Astrocyte of the hippocampus (primary cell): Measurements from ENCODE around the gene DNAI4.
"Not testable (repeated sequence)": the region's sequence is repeated elsewhere in the genome, so short reads cannot be mapped to it uniquely, and the experiment has no call there.

Experiments used
- DNase-seq: peaks from one replicate; pipeline ENCODE4 v3.0.0; 2011; ENCODE audit warnings: low read depth, low spot score

The DNAI4 gene

GRCh38 chr1:66929146-66929688 lies 4.6 kb upstream of the DNAI4 start:
- no peak for DNase-seq

- DNase-seq: no peak
Measured at GRCh38 chr1:66927528-66927927, 2.9 kb upstream of the DNAI4 start.

DNA sequence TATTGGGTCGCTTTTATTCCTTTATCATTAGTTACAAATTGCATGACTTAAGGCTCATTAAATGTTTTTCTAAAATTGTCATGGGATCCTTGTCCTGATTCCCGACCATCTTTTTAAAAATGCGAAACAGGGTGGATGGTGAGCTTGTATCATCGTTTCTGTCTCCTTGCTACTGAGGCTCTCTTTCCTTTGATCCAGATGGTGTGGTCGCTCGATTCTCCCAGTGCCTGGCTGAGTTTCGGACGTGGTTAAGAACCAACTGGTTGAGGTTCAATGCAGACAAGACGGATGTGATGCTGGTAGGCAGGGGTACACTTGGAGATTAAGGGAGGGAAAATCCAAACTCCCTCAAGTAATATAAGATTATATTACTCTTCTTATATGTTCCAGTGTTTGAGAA lies 1.3 kb upstream of the DNAI4 start:
- DNase-seq: no peak

DNA sequence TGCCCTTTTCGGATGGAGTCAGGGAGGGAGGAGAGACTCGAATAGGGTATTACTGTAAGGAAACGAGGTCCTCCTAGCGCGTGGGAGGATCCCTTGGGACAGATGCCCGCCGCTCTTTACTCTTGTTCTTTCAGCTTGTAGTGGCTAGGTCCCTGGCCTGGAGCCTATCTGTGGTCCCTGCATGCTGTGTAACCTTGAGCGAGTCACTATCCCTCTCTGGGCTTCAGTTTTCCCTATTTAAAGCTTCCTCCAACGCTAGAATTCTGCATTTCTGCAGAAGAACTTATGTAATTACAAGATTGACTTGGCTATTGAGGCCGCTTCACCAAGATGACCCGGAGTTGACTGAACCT lies 878 bp upstream of the DNAI4 start:
- no peak for DNase-seq

- no peak for DNase-seq
Measured at GRCh38 chr1:66920543-66920942, 4.1 kb downstream of the DNAI4 start.

DNA sequence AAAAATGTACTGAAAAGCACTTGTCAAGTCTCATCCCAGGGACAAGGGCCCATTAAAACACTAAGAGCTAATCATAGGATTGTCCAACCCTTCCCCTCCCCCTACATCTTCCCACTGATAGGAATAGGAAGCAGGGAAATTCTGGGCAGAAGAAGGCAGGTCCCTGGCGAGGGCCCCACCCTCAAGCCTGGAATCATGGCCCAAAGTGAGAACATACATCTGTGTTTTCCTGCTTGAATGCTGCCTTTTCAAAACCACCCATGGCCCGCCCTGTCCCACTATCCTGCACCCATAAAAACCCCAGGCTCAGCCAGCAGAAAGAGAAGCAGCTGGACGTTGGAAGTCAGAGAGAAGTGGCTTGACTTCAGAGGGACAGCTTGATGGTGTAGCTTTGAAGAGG lies 4.8 kb downstream of the DNAI4 start:
- no peak for DNase-seq

DNA sequence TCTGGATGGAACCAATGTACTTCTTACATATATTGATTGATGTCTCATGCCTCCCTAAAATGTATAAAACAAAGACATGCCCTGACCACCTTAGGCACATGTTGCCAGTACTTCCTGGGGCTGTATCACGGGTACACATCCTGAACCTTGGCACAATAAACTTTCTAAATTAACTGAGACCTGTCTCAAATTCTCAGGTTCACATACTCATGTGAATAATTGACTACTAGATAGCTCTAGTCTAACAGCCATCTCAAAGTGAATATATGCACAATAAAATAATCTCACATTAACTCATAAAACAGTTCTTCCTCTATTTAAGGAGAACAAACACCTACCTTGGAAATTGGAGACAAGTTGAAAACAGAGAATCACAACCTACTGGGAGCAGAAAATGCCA lies 5.6 kb downstream of the DNAI4 start:
- no peak for DNase-seq

DNA sequence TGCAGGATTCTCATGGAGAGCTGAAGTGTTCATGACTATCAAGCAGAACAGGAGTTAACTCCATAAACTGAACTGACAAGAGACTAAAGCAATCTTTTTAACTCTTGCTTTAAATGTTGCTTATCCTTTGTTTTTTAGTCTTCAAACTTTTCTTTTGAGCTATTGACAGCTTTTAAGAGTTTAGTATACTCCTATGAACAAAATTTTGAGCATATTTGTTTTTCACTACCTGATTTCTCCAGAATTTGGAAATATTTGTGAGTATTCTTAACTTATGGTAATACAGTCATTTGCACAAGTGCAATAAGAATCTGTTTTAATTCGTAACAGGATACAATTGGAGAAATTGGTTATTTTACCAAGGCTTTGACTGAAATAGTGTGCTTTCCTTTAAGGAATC lies 7.2 kb downstream of the DNAI4 start:
- no peak for DNase-seq

GRCh38 chr1:66916320-66916719 lies 8.3 kb downstream of the DNAI4 start:
- DNase-seq: no peak

DNA sequence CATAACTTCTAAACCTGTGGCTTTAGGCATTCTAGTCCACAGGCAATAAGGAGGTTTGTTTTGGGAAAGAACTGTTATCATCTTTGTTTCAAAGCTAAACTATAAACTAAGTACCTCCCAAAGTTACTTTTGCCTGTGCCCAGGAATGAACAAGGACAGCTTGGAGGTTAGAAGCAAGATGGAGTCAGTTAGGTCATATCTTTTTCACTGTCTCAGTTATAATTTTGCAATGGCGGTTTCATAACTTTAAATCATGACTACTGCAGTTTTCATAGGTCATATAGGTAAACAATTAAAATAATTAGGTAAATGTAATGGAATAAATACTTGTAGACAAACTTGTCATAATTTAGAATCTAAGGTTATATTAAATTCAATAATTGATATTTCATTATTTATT lies 9.5 kb downstream of the DNAI4 start:
- DNase-seq: not testable (repeated sequence)

DNA sequence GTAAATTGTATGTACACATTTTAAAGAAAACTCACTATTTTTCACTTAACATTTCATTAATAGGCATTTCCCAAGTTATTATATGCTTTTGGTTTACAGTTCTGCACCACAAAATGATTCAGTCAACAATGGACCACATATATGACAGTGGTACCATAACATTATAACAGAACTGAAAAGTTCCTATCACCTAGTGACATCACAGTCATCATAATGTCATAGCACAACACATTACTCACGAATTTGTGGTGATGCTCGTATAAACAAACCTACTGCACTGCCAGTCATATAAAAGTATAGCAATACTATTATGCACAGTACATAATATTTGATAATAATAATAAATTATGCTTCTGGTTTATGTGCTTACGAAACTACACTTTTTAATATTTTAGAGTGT lies 30.9 kb downstream of the DNAI4 start:
- DNase-seq: no peak

DNA sequence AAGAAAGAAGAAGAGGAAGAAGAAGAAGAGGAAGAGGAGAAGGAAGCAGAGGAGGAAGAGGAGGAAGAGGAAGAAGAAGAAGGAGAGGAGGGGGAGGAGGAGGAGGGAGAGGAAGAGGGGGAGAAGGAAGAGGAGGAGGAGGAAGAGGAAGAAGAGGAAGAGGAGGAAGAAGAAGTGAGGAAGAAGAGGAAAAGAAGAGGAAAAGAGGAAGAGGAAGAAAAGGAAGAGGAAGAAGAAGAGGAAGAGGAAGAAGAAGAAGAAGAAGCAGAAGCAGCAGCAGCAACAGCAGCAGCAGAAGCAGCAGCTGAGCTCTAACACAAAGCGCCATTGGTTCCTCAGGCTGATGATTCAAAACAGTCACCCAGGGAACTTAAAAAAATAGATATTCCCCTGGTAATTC lies 34.0 kb downstream of the DNAI4 start:
- DNase-seq: no peak

DNA sequence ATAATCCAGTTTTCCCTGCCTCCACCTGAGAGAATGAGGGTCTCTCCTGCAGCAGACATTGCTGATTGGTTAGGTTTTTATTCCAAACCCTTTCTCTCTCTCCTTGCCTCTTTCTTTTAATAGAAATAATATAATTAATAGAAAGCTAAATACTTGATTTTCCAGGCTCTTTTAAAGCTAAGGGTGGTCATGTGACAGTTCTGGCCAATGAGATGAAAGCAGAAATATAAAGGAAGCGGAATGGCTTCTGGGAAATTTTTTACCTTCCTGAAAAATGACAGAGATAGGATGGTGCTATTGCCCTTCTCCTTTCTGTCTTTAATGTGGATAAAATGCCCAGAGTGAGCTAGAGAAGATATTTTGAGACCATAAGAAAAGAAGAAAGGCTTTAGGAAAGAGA lies 35.6 kb downstream of the DNAI4 start:
- DNase-seq: no peak

- DNase-seq: no peak
Measured at GRCh38 chr1:66876664-66877063, 48.0 kb downstream of the DNAI4 start.

- no peak for DNase-seq
Measured at GRCh38 chr1:66873111-66873510, 51.5 kb downstream of the DNAI4 start.

GRCh38 chr1:66872024-66872423 lies 52.6 kb downstream of the DNAI4 start:
- DNase-seq: not testable (repeated sequence)

GRCh38 chr1:66867501-66867900 lies 57.2 kb downstream of the DNAI4 start:
- DNase-seq: no peak

- DNase-seq: no peak
Measured at GRCh38 chr1:66860529-66860928, 64.1 kb downstream of the DNAI4 start.

- no peak for DNase-seq
Measured at GRCh38 chr1:66853379-66853778, 71.3 kb downstream of the DNAI4 start.

- DNase-seq: no peak
Measured at GRCh38 chr1:66852870-66853269, 71.8 kb downstream of the DNAI4 start.

DNA sequence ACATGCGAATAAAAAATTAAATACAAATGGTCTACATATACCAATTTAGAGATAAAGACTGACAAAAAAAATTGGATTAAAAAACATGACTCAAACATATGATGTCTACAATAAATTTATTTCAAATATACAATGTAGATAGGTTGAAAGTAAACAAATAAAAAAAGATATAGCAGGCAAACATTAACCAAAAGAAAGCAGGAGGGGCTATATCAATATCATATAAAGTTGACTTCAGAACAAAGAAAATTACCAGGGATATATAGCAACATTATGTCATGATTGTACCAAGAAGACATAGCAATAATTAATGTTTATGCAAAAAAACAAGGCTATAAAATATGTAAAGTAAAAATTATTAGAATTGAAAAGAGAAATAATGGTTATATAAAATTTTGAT lies 73.7 kb downstream of the DNAI4 start:
- DNase-seq: no peak

DNA sequence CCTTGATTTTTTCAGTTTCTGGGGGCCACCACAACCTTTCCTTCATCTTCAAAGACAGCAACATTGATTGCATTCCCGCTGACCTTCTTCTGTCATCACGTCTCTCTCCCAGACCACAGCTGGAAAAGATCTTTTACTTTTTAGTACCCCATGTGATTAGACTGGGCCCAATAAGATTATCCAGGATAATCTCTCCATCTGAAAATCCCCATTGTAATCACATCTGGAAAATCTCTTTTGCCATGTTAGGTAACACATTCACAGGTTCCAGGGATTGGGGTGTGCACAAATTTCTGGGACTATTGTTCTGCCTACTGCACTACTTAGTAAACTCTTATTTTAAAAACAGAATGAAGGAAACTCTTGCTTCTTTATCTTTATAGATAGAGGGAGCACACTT lies 76.5 kb downstream of the DNAI4 start:
- no peak for DNase-seq

DNA sequence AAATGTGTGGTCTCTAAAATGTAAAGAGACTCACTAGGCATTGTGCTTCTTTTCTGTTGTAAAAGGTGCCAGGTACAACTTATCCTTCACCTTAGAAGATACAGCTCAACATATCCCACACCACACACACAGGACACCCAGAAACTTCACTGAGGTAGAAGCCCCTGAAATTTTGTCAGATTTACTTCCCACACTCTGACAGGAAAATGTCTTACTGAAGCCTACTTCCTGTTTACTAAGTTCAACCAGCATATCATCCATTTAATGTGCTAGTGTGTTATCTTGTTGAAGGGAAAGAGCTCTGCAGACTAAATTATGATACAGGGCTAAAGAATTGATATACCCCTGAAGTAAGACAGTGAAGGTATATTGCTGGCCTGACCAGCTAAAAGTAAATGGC lies 83.7 kb downstream of the DNAI4 start:
- DNase-seq: no peak

DNA sequence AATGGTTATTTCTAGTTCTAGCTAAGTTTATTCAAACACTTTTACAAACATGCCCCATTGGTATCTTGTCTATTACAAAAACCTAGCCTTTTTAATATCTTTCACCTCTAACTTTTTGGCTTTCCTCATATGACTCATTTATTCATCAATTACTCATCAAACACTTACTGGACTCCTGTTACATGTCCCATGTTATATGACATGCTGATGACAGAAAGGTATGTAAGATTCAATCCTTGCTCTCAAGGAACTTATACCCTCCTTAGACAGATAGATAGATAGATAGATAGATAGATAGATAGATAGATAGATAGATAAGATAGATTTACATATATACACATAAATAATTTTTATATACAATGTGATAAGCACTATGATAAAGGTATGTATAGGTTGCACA lies 89.7 kb downstream of the DNAI4 start:
- DNase-seq: no peak

GRCh38 chr1:66833112-66833511 lies 91.5 kb downstream of the DNAI4 start:
- DNase-seq: no peak
